Activated CD4-positive, alpha-beta T cell treated with anti-CD3 and anti-CD28 coated beads, Interleukin-10, Interleukin-2, amounts not matched to agents 100 ng/mL and 50 ng/mL, durations not matched to agents 16 hours and 8 hours (primary cell): Measurements from ENCODE around the gene MAPK8.
"Not testable (repeated sequence)": the region's sequence is repeated elsewhere in the genome, so short reads cannot be mapped to it uniquely, and the experiment has no call there.

ENCODE experiments used
- DNase-seq: peaks from one replicate; pipeline ENCODE4 v3.0.0-alpha.2; 2020

MAPK8 gene

GRCh38 chr10:48306265-48306869, at the start of gene MAPK8:
TSS of gene MAPK8 (plus strand) at chr10:48306677. CDS start at chr10:48401661, 94,984 bp downstream.
- DNase-seq: peak; percentile 95

- DNase-seq: no peak
Observed at GRCh38 chr10:48257407-48257961, 49.0 kb upstream of the MAPK8 start.

GRCh38 chr10:48258105-48258504, 48.4 kb upstream of the MAPK8 start:
- DNase-seq: no peak

GRCh38 chr10:48266528-48266927, 39.9 kb upstream of the MAPK8 start:
- peak; percentile 19 for DNase-seq

DNA sequence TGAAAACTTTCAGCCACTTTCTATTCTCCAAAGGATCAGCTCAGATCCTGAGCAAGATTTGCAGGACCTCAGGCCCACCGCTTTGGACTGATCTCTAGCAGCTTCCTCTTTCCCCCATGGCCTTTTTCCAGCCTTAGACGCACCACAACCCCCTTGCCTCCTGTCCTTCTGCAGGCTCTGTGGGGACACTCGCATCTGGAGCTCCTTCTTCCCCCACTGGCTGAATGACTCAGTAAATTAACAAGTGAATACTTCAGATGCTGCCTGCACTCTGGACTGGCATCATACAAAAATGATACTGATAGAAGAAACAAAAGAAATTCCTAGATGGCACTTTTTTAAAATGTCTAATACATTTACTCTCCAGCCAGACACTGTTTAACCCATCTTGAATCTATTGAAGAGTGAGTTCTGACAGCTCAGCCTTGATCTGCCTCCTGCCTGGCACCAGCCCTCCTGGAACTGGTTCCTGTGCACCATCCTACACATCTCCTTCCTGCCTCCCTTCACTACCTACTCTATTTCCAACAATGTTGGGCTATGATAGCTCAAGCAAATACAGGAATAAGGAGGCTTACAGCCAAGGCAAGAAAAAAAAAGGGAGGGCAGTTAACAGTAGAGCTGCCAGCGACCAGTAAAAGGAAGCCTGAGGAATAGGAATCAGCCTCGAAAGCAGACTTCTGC, 35.3 kb upstream of the MAPK8 start:
- no peak for DNase-seq

GRCh38 chr10:48272682-48273081, 33.8 kb upstream of the MAPK8 start:
- no peak for DNase-seq

- no peak for DNase-seq
Observed at GRCh38 chr10:48273741-48274140, 32.7 kb upstream of the MAPK8 start.

DNA sequence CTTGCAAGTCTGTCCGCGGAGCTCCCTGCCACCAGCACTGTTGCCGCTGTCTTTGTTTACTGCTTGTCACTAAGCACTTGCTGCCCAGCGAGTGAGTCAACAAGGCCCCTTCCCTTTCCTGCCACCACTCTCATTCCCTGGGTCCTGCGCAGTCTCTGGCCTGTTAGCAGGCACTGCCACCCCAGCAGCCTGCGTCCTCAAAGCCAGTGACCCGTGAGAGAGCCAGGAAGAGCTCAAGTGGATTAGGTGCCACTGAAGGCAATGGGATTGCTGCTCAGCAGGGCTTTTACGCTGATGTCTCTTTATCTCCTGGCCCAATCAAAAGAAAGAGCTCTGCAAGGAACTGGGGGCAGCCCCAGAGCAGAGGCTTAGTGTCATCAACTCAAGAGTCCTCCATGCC, 31.8 kb upstream of the MAPK8 start, which contains the start of gene FRMPD2:
Gene FRMPD2 (minus strand): TSS at position 61 of the 400 bp plus-strand sequence. CDS start 129 bp downstream, outside the sequence.
- DNase-seq: no peak

DNA sequence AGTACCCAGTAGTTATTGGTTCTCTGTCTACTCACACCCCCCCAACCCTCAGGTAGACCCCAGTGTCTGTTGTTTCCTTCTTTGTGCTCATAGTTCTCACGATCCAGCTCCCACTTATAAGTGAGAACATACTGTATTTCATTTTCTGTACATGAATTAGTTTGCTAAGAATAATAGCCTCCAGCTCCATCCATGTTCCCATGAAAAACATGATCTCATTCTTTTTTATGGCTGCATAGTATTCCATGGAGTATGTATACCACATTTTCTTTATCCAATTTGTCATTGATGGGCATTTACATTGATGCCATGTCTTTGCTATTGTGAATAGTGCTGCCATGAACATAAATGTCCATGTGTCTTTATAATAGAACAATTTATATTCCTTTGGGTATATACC, 29.4 kb upstream of the MAPK8 start:
- DNase-seq: no peak

DNA sequence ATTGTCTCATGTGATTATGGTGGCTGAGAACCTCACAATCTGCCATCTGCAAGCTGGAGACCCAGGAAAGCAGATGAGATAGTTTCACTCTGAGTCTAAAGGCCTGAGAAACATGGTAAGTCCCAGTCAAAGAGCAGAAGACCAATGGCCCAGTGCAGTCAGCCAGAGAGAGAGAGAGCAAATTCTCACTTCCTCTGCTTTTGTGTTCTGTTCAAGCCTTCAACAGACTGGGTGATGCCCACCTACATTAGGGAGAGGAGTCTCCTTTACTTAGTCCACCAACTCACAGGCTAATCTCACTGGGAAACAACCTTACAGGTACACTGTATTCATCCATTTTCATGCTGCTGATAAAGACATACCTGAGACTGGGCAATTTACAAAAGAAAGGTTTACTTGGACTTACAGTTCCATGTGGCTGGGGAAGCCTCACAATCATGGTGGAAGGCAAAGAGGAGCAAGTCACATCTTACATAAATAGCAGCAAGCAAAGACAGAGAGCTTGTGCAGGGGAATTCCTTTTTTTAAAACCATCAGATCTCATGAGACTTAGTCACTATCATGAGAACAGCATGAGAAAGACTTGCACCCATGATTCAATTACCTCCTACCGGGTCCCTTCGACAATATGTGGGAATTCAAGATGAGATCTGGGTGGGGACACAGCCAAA, 27.3 kb upstream of the MAPK8 start:
- peak; percentile 12 for DNase-seq

DNA sequence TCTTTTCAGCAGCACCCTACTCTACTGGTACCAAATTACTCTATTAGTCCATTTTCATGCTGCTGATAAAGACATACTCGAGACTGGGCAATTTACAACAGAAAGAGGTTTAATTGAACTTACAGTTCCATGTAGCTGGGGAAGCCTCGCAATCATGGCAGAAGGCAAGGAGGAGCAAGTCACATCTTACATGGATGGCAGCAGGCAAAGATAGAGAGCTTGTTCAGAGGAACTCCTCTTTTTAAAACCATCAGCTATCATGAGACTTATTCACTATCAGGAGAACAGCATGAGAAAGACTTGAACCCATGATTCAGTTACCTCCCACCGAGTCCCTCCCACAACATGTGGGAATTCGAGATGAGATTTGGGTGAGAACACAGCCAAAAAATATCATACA, 24.8 kb upstream of the MAPK8 start:
- DNase-seq: not testable (repeated sequence)

DNA sequence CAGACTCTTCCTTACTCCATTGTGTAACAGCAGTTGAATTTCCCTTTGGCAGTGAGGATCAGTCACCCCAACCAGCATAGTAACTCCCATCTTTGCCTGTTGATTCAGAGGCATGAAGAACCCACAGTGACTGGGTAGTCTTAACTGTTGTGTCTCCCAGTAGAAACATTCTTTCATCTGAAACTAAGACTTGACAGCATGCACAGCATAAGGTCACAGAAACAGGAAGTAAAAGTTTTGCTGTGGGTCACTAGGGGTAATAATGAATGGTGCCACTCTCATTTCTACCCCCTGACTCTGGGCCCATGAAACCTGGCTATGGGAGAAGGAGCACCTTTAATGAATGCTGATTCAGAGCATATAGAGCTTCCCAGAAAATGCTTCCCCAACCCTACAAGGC, 23.6 kb upstream of the MAPK8 start:
- DNase-seq: no peak

- no peak for DNase-seq
Observed at GRCh38 chr10:48284002-48284546, 22.4 kb upstream of the MAPK8 start.

DNA sequence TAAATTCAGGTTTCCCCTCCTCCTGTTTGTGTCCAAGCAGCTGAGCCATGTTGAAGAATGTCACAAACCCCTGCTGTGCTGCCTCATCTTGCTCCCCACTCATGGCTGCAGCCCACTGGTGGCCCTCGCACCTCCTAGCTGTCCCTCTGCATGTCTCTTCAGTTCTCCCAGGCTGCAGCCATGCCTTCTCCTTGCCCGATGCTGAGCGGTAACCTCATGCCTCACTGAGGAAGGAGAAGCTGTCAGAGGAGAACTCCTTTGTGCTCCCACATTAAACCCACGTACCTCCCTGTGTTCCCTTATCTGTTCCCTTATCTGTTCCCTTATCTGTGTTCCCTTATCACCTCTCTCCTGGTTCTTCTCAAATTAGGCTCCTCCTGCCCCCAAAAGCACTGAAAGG, 21.7 kb upstream of the MAPK8 start:
- DNase-seq: no peak

GRCh38 chr10:48285710-48286109, 20.8 kb upstream of the MAPK8 start:
- DNase-seq: no peak

DNA sequence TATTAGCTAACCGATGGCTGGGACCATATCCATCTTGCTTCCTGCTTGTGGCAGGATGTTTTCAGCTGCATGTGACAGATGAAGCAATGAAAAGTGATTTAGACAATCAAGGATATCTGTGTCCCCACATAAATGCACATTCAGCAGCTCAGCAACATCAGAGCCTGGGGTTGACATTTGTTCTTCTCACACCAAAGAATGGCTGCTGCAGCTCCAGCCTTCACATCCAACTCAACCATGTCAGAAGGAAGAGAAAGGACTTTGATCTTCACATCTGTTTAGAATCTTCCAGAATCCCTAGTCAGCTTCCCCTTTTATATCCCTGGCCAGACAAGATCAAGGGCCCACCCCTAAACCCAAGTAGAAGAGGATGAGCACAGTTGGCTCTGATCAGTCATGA, 20.1 kb upstream of the MAPK8 start:
- DNase-seq: no peak

GRCh38 chr10:48287417-48288391, 18.8 kb upstream of the MAPK8 start:
- peak; percentile 50 for DNase-seq

- no peak for DNase-seq
Observed at GRCh38 chr10:48288661-48289060, 17.8 kb upstream of the MAPK8 start.

- peak; percentile 53 for DNase-seq
Observed at GRCh38 chr10:48289501-48290238, 16.8 kb upstream of the MAPK8 start.

DNA sequence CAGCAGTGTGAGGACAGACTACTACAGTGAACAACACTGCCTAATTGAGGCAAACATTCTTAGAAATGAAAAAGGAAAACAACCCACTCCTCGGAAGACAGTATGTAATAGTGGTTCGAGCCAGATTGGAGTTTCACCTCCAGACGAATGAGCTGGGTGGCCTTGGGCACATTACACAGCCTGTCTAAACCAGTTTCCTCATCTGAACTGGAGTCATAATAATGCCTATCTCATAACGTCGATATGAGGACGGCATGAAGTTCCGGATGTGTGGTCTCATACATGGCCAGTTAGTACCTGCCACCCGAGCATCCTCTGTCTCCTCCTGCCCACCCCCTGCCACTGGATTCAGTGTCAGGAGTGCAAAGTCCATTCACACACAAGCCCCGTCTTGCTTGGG, 16.2 kb upstream of the MAPK8 start:
- no peak for DNase-seq

GRCh38 chr10:48291190-48291589, 15.3 kb upstream of the MAPK8 start:
- no peak for DNase-seq

DNA sequence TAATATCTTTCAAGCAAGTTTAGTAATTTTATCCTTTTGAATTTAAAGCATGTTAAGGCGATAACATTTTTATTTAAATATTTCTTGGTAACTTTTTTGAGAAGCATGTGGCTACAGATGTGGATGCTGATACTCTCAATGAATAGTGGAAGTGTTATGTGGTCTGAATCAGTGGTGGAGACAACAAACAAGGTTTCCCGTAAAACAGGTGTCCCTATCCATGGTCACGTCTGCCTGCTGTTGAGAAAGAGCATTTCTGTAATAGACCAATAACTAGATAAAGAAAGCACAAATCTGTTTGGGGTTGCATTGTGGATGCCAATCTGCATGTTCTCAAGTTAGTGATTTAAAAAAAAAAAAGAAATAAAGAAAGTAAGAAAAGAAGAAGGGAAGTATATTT, 13.9 kb upstream of the MAPK8 start:
- no peak for DNase-seq
